Transverse colon (tissue), 4 donors: ENCODE results near the gene LDHAL6B. TPM values are rescaled to one million over a fixed set of nuclear protein-coding genes. Genes with fewer than 3 reads are reported as not detected.

Experiments
- DNase-seq: peaks from one replicate; pipeline ENCODE4 v3.0.0-alpha.2; 2019
- H3K27ac ChIP-seq, 4 donors: fragments of 200-600 bp; sonication (generic); 2 replicates each; pipeline ENCODE4 v1.5.1; 2016 to 2018; ENCODE audit warnings: inconsistent platforms in 4 of 4
- H3K27me3 ChIP-seq: fragments of 200-600 bp; sonication (generic); 2 replicates; pipeline ENCODE4 v1.5.1; 2017; ENCODE audit warnings: inconsistent platforms
- H3K36me3 ChIP-seq, 4 donors: fragments of 200-600 bp; sonication (generic); 2 replicates each; pipeline ENCODE4 v1.5.1; 2017 to 2019; ENCODE audit warnings: inconsistent platforms in 4 of 4
- H3K4me1 ChIP-seq, 4 donors: fragments of 200-600 bp; sonication (generic); 2 replicates each; pipeline ENCODE4 v1.5.1; 2017 to 2020; ENCODE audit warnings: inconsistent platforms in 4 of 4
- H3K4me3 ChIP-seq, 4 donors: fragments of 200-600 bp; sonication (generic); 1 replicate in 1 of 4; 2 replicates in 3 of 4; pipeline versions ENCODE4 v1.5.1 to v1.6.1; 2017 to 2019; ENCODE audit warnings: inconsistent platforms in 4 of 4
- H3K9me3 ChIP-seq, 2 donors: fragments of 200-600 bp; sonication (generic); 2 replicates each; pipeline ENCODE4 v1.5.1; 2017 to 2019; ENCODE audit warnings: inconsistent platforms in 2 of 2
- EP300 ChIP-seq: sonication (generic); formaldehyde crosslinking; IDR thresholded peaks from one replicate; pipeline ENCODE4 v1.6.1; 2017; ENCODE audit warnings: antibody characterized with exemption, low read depth
- POLR2A ChIP-seq: fragments of 450-650 bp; IDR thresholded peaks from one replicate; pipeline ENCODE4 v1.6.1; 2016; ENCODE audit warnings: antibody characterized with exemption, mild to moderate bottlenecking, moderate library complexity
- POLR2AphosphoS5 ChIP-seq, 3 donors: sonication (generic); formaldehyde crosslinking; IDR thresholded peaks; one replicate each; pipeline ENCODE4 v1.6.1; 2016; ENCODE audit warnings: antibody characterized with exemption in 3 of 3
- WGBS, 2 donors: methylation state at CpG; one replicate each; pipeline ENCODE4 v1.1.5; 2018; ENCODE audit warnings: low coverage in 1 of 2; 5-methylcytosine and 5-hydroxymethylcytosine counted together
- in situ Hi-C, 4 donors: fragments of 200-750 bp; cut with MboI; loops; one replicate each; pipeline versions ENCODE4 v1.15.0 to v1.15.1; 2017; ENCODE audit warnings: low sequenced_read_pairs in 3 of 4, low pct_ligation_motif_present in 1 of 4, low pct_unique_long_range_greater_than_20kb in 1 of 4
- intact Hi-C: fragments of 100-400 bp; cut with DNase I; formaldehyde crosslinking; loops from one replicate; pipeline ENCODE4 v1.15.1; 2023; ENCODE audit warnings: low total_unique reads
- total RNA-seq, 4 donors: library from RNA; depleted of rRNA; stranded (reverse); fragments of >200 nt; gene quantifications; one replicate each; pipeline ENCODE4 v1.1.0, GENCODE V29; 2016
- TF ChIP-seq, protein P1 (sequence below), 5 experiments: fragments of 200-600 bp in 3 of 5; fragments of 450-650 bp in 2 of 5; sonication (generic) in 3 of 5; IDR thresholded peaks; 1 replicate in 2 of 5; 2 replicates in 3 of 5; pipeline ENCODE4 v1.5.1; 2016 to 2017; ENCODE audit warnings: antibody characterized with exemption in 5 of 5, inconsistent platforms in 3 of 5, mild to moderate bottlenecking in 2 of 5, moderate library complexity in 1 of 5

LDHAL6B gene
- total RNA-seq, 4 donors from 2014 or later = not detected

DNA sequence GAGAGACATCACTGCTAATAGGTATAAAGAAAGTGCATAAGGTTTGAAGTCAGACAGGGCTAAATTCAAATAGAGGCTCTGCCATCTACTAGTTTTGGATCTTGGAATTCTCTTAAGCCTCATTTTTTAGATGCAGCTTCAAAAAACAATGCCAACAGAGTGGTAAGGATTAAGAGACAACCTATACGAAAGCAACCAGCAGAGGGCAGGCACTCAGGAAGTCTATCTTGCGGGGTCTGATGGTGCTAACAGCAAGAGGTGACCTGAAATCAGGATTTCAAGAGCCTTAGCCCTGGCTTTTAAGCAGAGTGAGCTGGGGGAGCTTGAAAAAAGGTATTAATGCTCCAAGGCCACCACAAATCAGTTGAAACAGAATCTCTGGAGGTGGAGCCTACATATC is 40.7 kb downstream of the LDHAL6B start:
- intact Hi-C loops (no loop called here), in situ Hi-C loops (loop anchor here in 3 of 4 donors (10.0 kb wide), 1 partner anchor 247 kb away; no protein-coding TSS in a partner anchor)
- Histone ChIP-seq H3K27ac (peak overlapping the region in 2 of 4 donors; percentile 11 to 38), H3K27me3 (no peaks in the 10 kb centered on the region), H3K9me3 (no peaks in the 10 kb centered on the region), H3K36me3 (peaks cover 0 to 1% (median 0%) of the 10 kb centered on the region in 4 donors), H3K4me1 (peaks cover 3 to 29% (median 13%) of the 10 kb centered on the region in 4 donors), H3K4me3 (no peak overlapping the region)
- 19% methylated on average over 2 of the region's 2 CpGs; no CpG with 5 or more reads in 1 of the 2 donors for WGBS, 2 donors
- TF ChIP-seq, protein P1, sequence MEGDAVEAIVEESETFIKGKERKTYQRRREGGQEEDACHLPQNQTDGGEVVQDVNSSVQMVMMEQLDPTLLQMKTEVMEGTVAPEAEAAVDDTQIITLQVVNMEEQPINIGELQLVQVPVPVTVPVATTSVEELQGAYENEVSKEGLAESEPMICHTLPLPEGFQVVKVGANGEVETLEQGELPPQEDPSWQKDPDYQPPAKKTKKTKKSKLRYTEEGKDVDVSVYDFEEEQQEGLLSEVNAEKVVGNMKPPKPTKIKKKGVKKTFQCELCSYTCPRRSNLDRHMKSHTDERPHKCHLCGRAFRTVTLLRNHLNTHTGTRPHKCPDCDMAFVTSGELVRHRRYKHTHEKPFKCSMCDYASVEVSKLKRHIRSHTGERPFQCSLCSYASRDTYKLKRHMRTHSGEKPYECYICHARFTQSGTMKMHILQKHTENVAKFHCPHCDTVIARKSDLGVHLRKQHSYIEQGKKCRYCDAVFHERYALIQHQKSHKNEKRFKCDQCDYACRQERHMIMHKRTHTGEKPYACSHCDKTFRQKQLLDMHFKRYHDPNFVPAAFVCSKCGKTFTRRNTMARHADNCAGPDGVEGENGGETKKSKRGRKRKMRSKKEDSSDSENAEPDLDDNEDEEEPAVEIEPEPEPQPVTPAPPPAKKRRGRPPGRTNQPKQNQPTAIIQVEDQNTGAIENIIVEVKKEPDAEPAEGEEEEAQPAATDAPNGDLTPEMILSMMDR (IDR thresholded peaks at IDR 0.05) = peak; percentile 48 to 75 (median 58)
- no peak for TF ChIP-seq POLR2AphosphoS5 (IDR thresholded peaks at IDR 0.05)
- DNase-seq = peak; percentile 74

- no peak for DNase-seq
- H3K9me3 ChIP-seq = no peaks in the 10 kb centered on the region
- no peaks in the 10 kb centered on the region for H3K36me3 ChIP-seq
- 73 to 79% methylated on average over 4 to 5 of the region's 5 CpGs for WGBS, 2 donors
- peak overlapping the region in 2 of 4 donors; percentile 1 to 22 for H3K27ac ChIP-seq
- in situ Hi-C loops = loop anchor here in 3 of 4 donors (10.0 kb wide), 1 partner anchor 245 kb away; no protein-coding TSS in a partner anchor
- intact Hi-C loops = no loop called here
- peaks cover 3 to 35% (median 16%) of the 10 kb centered on the region in 4 donors for H3K4me1 ChIP-seq
- no peak overlapping the region for H3K4me3 ChIP-seq
- TF ChIP-seq EP300 = no peak
- no peak for TF ChIP-seq POLR2A
- TF ChIP-seq, protein P1 (IDR thresholded peaks at IDR 0.05) = no peak
- TF ChIP-seq POLR2AphosphoS5 (IDR thresholded peaks at IDR 0.05) = no peak
- no peaks in the 10 kb centered on the region for H3K27me3 ChIP-seq
Observed at GRCh38 chr15:59249816-59250215, 43.2 kb downstream of the LDHAL6B start.

GRCh38 chr15:59250249-59250648 is 43.6 kb downstream of the LDHAL6B start:
- 78% methylated on average over 13 of the region's 13 CpGs; no CpG with 5 or more reads in 1 of the 2 donors for WGBS, 2 donors
- Histone ChIP-seq H3K36me3 (no peaks in the 10 kb centered on the region), H3K4me1 (peaks cover 3 to 39% (median 19%) of the 10 kb centered on the region in 4 donors), H3K9me3 (no peaks in the 10 kb centered on the region), H3K4me3 (no peak overlapping the region), H3K27me3 (no peaks in the 10 kb centered on the region), H3K27ac (peak overlapping the region in 3 of 4 donors; percentile 1 to 28 (median 25))
- in situ Hi-C loops = no loop called here
- no peak for DNase-seq
- TF ChIP-seq, protein P1 (IDR thresholded peaks at IDR 0.05) = no peak
- TF ChIP-seq POLR2AphosphoS5 (IDR thresholded peaks at IDR 0.05) (no peak), POLR2A (no peak), EP300 (no peak)
- intact Hi-C loops = no loop called here

GRCh38 chr15:59251001-59251845 is 44.6 kb downstream of the LDHAL6B start:
- 30 to 45% methylated on average over 4 to 7 of the region's 7 CpGs for WGBS, 2 donors
- TF ChIP-seq POLR2A (no peak), POLR2AphosphoS5 (IDR thresholded peaks at IDR 0.05) (no peak), EP300 (no peak)
- TF ChIP-seq, protein P1 (IDR thresholded peaks at IDR 0.05) = no peak
- Histone ChIP-seq H3K36me3 (no peaks in the 10 kb centered on the region), H3K27me3 (no peaks in the 10 kb centered on the region), H3K9me3 (no peaks in the 10 kb centered on the region), H3K27ac (peak overlapping the region in 3 of 4 donors; percentile 7 to 28 (median 25)), H3K4me1 (peaks cover 3 to 47% (median 26%) of the 10 kb centered on the region in 4 donors), H3K4me3 (no peak overlapping the region)
- intact Hi-C loops = no loop called here
- in situ Hi-C loops = no loop called here
- DNase-seq = no peak
